HG03064 (cell line): ENCODE data around the gene ARHGEF40.

ENCODE experiments used
- ATAC-seq: cut with Tn5 transposase; IDR thresholded peaks from one replicate; pipeline ENCODE4 v1.9.1; 2021; ENCODE audit warnings: low read depth; ENCODE audit not compliant: unreplicated experiment

The ARHGEF40 gene

GRCh38 chr14:21058903-21059302 is 11.2 kb upstream of the ARHGEF40 start:
- ATAC-seq: no peak

GRCh38 chr14:21059842-21060613 is 10.1 kb upstream of the ARHGEF40 start:
- no peak for ATAC-seq

- no peak for ATAC-seq
Observed at GRCh38 chr14:21060614-21061346, 9.3 kb upstream of the ARHGEF40 start.

GRCh38 chr14:21061347-21061668 is 8.8 kb upstream of the ARHGEF40 start:
- no peak for ATAC-seq

- ATAC-seq: no peak
Observed at GRCh38 chr14:21063479-21063878, 6.6 kb upstream of the ARHGEF40 start.

- no peak for ATAC-seq
Observed at GRCh38 chr14:21066882-21067502, 3.1 kb upstream of the ARHGEF40 start.

GRCh38 chr14:21068521-21069387 is 1.4 kb upstream of the ARHGEF40 start:
- no peak for ATAC-seq

GRCh38 chr14:21069388-21070082 is 569 bp upstream of the ARHGEF40 start:
- ATAC-seq: no peak

GRCh38 chr14:21070610-21071224 is 613 bp downstream of the ARHGEF40 start:
- ATAC-seq: no peak

- peak; percentile 81 for ATAC-seq
Observed at GRCh38 chr14:21071225-21072030, 1.3 kb downstream of the ARHGEF40 start.

GRCh38 chr14:21072031-21072473 is 1.9 kb downstream of the ARHGEF40 start:
- ATAC-seq: no peak

GRCh38 chr14:21072781-21073339 is 2.8 kb downstream of the ARHGEF40 start:
- ATAC-seq: no peak

- no peak for ATAC-seq
Observed at GRCh38 chr14:21073921-21074320, 3.8 kb downstream of the ARHGEF40 start.

- ATAC-seq: no peak
Observed at GRCh38 chr14:21074398-21075272, 4.5 kb downstream of the ARHGEF40 start.

- ATAC-seq: no peak
Observed at GRCh38 chr14:21075719-21076437, 5.8 kb downstream of the ARHGEF40 start.

- no peak for ATAC-seq
Observed at GRCh38 chr14:21077672-21078071, 7.6 kb downstream of the ARHGEF40 start.

GRCh38 chr14:21078287-21078686 is 8.2 kb downstream of the ARHGEF40 start:
- no peak for ATAC-seq
